T1000 (cell line): ENCODE results near the gene PLEKHB1.

Experiments
- DNase-seq: peaks from one replicate; lab custom pipeline; 2025; ENCODE audit warnings: mixed read lengths; lab: John Stamatoyannopoulos, UW

Gene PLEKHB1

GRCh38 chr11:73648121-73648520 is 1.7 kb downstream of the PLEKHB1 start:
- no peak for DNase-seq

- DNase-seq, result no peak
Observed at GRCh38 chr11:73648571-73649046, 2.2 kb downstream of the PLEKHB1 start.

DNA sequence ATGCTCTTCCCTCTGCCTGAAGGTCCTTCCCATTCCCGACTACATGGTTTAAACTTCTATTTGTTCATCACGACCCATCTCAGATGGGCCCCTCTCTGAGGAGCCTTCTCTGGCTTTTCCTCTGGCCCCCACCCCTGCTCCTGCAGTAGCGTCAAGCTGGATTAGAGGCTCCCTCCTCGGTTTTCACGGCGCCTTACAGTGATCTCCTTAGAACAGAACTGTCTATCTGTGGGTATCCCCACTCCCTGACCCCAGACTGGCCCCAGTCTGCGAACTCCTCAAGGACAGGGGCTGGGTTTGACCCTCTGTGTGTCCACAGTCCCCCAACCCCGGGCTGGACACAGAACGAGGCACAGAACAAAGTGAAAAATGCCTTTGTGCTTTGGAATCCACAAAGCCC is 2.8 kb downstream of the PLEKHB1 start:
- DNase-seq, result no peak

DNA sequence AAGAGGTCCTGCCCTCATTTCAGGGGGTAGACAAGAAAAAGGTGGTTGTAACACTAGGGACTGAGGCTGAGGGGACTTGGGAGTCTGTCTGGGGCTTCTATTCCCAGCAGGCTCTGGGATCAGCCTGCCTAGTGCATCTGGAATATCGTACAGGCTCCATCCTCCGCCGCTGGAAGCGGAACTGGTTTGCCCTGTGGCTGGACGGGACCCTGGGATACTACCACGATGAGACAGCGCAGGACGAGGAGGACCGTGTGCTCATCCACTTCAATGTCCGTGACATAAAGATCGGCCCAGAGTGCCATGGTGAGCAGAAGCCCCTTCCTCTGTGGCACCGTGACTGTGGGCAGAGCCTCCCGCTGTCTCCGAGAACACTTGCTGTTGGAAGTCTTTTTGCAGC is 4.0 kb downstream of the PLEKHB1 start:
- no peak for DNase-seq

DNA sequence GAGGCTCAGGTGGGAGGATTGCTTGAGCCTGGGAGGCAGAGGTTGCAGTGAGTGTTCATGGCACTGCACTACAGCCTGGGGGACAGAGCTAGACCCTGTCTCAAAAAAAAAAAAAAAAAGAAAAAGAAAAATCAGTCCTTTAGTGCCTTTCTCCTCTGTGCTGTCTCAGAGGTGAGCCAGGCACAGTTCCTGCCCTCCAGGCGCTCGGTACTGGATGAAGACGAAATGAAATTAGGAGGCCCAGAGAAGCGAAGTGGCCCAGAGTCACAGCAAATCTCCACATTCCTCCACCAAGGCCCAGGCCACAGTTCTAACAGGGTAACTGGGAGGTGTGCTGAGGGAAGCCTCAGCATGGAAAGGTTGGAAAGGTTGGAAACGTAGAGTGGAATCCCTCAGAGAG is 4.9 kb downstream of the PLEKHB1 start:
- no peak for DNase-seq

DNA sequence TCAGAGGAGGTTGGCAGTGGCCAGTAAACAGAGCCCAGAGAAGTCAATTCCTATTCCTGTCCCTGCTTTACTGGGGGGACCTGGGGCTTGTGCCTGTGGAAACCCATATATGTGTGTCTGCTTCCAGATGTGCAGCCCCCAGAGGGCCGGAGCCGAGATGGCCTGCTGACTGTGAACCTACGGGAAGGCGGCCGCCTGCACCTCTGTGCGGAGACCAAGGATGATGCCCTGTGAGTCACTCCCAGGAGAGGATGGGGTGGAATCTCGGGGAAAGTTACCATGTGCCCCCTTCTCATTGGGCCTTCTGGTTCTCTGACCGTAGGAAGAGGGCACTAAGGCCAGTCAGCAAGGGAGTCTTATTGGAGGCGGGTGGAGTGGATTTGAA is 5.3 kb downstream of the PLEKHB1 start:
- DNase-seq, result no peak

DNA sequence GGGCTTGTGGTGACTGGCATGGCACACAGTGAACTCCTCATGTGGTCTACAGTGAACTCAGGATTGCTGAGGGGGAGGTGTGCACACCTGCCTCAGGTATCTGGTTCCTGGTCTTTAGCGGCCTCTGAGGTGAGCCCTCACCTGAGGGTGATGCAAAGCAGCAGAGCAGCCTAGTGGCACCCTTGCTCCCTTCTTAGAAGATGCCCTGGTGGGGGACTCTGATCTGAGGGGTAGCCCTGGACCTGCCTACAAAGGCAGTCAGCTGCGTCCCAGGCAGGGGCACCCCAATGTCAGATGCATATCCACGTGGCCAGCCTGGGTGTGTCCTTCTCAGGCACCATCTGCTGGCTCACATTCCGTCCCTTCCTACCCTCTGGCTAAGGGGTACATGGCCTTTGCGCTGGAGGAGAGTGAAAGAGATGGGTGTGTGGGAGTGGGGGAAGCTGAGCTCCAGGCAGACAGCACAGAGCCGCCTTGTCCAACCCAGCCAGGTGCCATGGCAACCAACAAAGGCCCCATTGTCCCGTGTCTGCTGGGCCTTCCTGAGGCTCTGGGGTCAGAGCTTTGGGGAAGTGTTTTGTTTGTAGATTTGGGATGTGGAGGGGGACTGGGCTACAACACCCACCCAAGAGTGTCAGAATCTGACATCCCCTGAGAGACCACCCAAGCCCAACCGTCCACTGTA is 5.8 kb downstream of the PLEKHB1 start:
- no peak for DNase-seq

GRCh38 chr11:73652856-73653559 is 6.6 kb downstream of the PLEKHB1 start:
- no peak for DNase-seq

GRCh38 chr11:73653996-73654395 is 7.6 kb downstream of the PLEKHB1 start:
- DNase-seq, result no peak

- no peak for DNase-seq
Observed at GRCh38 chr11:73654482-73655021, 8.2 kb downstream of the PLEKHB1 start.

DNA sequence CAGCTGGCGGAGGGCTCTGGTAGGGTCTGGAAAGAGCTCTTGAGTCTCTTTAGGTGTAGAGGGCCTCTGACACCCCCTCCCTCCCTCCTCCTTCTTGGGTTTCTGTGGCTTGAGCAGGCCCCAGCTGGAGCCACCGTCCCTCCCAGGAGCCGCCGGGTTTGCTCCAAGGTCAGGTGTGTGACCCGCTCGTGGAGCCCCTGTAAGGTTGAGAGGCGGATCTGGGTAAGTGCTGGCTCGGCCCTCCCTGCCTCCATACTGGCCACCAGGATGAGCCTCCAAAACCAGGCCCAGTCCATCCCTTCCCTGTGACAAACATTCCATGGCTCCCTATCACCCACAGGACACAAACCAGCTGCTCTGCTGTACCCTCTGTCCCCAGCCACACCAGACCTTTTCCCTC is 9.3 kb downstream of the PLEKHB1 start:
- no peak for DNase-seq

GRCh38 chr11:73656985-73657384 is 10.6 kb downstream of the PLEKHB1 start:
- no peak for DNase-seq

DNA sequence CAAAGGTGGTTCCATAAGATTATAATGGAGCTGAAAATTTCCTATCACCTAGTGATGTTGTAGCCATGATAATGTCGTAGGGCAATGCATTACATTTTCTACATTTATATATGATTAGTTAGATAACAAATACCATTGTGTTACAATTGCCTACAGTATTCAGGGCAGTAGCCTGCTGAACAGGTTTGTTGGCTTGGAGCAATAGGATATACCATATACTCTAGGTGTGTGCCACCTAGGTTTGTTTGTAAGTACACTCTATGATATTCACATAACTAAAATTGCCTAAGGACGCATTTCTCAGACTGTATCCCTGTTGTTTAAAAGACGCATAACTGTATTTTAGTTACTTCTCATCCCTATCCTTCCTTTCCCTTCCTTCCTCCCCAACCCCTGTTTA is 13.6 kb downstream of the PLEKHB1 start:
- DNase-seq, result no peak

DNA sequence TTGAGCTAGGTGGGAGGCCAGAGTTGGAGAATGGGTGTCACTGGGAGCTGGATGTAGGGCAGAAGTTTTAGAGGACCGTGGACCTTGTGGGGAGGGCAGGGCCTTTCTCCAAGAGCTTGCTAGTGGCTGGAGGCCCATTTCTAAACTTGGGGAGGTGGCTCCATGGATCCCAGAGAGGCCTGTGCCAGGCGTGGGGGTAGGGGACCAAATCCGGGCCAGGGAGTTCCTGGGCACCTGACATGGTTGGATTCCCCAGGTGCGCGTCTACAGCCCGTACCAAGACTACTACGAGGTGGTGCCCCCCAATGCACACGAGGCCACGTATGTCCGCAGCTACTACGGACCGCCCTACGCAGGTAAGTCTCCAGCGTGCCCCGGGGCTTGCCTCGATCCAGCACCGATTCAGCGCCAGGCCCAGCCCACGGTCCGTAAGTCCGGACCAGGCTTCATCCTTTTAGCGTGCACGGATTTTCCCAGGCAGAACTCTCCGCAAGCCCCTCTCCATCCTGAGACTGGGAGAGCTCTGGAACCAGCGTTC is 14.2 kb downstream of the PLEKHB1 start:
- no peak for DNase-seq

DNA sequence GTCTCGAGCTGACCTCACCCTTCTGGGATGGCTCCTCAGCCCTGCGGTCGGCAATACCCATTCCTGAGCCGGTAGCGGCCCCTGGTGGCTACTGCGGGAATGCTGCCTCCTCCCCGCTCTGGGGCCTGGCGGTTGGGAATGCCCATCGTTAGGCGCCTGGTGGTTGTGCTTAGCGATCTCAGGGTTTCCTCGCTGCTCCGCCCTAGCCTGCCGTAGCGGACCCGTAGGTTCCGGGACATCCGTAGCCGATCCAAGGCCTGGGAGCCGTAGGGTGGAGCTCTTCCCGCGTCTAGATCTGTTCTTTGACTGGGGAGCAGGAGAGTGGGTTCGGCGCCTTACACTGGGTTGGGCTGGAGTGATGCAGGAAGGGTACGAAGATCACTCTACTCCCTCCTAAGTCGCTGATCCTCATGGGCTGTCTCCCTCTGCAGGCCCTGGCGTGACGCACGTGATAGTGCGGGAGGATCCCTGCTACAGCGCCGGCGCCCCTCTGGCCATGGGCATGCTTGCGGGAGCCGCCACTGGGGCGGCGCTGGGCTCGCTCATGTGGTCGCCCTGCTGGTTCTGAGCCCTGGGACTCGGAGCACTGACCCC is 14.8 kb downstream of the PLEKHB1 start:
- DNase-seq, result peak; percentile 90

GRCh38 chr11:73662445-73663157 is 16.2 kb downstream of the PLEKHB1 start:
- no peak for DNase-seq

DNA sequence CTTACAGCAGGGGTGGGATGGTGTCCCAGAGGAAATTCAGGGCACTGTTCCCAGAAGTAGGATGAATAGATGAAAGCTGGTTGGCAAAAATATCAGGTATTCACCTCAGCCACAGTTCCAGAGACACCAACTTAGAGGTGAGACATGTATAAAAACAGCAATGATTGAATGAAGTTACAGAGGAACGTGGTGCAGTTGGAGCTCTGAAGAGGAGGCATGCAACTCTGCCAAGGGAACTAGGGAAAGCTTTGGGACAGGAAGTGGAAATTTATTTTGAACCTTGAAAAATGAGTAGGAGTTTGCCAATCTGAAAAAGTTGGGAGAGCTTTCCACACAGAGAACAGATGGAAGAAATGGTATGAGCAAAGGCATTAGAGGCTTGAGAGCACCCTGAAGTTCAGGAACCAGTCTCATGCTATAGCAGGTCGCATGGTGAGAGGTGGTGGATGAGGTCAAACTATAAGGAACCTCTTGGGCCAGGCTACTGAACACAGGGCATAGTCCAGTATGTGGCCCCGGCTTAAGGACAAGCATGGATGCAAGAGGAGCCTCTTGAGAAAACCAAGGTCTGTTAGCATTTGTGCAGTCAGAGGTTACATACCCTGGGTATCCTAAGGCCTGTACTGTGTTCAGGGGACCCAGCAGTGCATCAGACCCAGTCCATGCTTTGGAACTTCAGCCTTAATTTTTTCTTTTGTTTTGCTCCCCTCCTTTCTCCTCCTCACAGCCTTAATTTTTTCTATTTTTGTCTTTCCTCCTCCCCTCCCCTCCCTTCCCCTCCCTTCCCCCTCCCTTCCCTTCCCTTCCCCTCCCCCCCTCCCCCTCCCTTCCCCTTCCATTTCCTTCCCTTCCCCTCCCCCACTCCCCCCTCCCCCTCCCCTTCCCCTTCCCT is 17.5 kb downstream of the PLEKHB1 start:
- DNase-seq, result no peak

DNA sequence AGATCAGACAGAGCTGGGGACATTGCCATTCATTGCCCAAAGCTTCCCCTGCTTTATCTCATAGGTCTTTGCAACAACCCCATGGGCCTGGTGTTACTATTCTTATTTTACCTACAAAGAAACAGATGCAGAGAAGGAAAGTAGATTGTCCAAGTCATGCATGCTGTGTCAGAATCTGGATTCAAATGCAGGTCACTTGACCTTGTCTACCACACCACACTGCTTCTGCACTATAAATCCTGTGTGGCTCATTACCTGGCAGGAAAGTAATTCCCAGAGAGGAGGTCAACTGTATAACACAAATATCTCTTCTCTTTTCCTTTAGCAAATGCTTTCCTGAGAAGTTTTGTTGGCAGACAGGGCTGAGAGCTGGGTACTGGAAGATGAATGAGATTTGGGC is 18.5 kb downstream of the PLEKHB1 start:
- no peak for DNase-seq

- DNase-seq, result no peak
Observed at GRCh38 chr11:73667891-73668290, 21.5 kb downstream of the PLEKHB1 start.

DNA sequence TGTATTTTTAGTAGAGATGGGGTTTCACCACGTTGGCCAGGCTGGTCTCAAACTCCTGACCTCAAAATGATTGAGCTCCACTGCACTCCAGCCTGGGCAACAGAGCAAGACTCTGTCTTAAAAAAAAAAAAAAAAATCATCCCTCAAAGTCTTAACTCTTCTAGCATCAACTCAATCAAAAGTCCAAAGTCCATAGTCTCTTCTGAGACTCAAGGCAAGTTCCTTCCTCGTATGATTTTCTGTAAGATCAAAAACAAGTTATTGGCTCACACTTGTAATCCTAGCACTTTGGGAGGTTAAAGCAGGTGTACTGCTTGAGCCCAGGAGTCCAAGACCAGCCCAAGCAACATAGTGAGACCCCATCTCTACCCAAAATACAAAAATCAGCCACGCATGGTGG is 24.4 kb downstream of the PLEKHB1 start:
- no peak for DNase-seq

- DNase-seq, result no peak
Observed at GRCh38 chr11:73671701-73672100, 25.3 kb downstream of the PLEKHB1 start.
